ENCODE data around the gene ALK.
"Not testable (repeated sequence)": the region's sequence is repeated elsewhere in the genome, so short reads cannot be mapped to it uniquely, and the experiment has no call there.

The ALK gene

GRCh38 chr2:29263886-29264285 lies 657.5 kb downstream of the ALK start:
- DNase-seq: no peak

- DNase-seq: no peak
Measured at GRCh38 chr2:29262681-29263260, 658.6 kb downstream of the ALK start.

- no peak for DNase-seq
Measured at GRCh38 chr2:29261003-29261402, 660.4 kb downstream of the ALK start.

DNA sequence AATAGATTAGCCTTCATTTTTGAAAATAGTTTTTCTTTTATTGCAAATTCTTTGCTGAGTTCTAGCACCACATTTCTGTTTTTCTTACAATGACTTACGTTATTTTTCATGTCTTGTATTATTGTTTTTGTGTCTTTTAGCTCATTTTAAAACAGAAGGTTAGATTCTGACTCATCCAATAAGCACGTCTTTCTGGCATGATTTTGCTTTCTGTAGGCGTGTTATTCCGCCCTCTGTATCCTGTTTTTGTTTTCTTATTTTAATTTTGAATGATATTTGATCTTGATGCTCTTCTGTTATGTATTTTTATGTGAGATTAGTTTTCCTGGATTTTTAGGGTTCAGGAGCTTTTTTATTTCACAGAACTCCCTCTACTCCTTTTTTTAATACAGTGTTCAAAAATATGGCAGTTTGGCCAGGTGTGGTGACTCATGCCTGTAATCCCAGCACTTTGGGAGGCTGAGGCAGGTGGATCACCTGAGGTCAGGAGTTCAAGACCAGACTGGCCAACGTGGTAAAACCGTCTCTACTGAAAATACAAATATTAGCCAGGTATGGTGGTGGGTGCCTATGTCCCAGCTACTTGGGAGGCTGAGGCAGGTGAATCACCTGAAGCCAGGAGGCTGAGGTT lies 661.1 kb downstream of the ALK start:
- DNase-seq: peak; percentile 59

GRCh38 chr2:29259221-29259620 lies 662.2 kb downstream of the ALK start:
- peak; percentile 67 for DNase-seq

DNA sequence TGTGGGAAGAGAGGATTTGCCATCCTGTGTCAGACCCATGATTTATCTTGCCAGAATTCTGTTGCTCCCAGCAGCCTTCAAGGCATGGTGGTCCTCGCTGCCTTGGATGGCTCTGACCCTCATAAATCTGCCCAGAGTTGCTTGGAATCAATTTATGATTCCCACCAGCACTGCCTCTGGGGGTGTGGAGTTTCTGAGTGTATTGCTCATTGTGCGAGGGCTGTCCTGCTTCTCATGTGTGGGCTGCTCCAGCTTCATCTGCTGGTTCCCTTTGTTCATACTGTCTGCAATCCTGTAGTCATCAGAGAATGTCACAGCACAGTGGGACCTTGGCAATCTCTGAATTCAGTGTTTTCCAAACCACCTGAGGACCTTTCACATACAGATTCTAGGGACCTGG lies 666.4 kb downstream of the ALK start:
- no peak for DNase-seq

DNA sequence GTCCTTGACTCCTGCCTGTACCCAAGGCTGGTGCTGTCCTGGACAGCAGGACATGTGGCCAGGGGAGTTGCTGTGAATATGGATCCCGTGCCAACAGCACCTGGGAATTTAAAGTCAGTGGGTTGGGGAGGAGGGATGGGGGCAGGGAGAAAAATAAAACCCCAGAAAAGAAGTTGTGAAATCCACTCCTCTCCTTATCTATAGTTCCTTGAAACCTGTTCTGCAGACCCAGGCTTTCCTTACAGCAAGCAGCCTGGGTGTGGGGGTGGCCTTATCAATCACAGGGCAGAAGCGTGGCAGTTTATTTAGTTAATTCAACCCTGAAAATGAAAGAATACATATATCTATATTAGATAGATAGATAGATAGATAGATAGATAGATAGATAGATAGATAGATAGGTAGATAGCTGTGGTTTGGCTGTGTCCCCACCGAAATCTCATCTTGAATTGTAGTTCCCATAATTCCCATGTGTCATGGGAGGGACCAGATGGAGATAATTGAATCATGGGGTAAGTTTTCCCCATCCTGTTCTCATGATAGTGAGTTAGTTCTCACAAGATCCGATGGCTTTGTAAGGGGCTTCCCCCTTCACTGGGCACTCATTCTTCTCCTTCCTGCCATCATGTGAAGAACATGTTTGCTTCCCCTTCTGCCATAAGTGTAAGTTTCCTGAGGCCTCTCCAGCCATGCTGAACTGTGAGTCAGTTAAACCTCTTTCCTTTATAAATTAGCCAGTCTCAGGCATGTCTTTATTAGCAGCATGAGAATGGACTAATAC lies 667.7 kb downstream of the ALK start:
- not testable (repeated sequence) for DNase-seq

GRCh38 chr2:29253026-29253425 lies 668.4 kb downstream of the ALK start:
- DNase-seq: no peak

GRCh38 chr2:29251406-29251805 lies 670.0 kb downstream of the ALK start:
- DNase-seq: no peak

- no peak for DNase-seq
Measured at GRCh38 chr2:29250977-29251376, 670.4 kb downstream of the ALK start.

DNA sequence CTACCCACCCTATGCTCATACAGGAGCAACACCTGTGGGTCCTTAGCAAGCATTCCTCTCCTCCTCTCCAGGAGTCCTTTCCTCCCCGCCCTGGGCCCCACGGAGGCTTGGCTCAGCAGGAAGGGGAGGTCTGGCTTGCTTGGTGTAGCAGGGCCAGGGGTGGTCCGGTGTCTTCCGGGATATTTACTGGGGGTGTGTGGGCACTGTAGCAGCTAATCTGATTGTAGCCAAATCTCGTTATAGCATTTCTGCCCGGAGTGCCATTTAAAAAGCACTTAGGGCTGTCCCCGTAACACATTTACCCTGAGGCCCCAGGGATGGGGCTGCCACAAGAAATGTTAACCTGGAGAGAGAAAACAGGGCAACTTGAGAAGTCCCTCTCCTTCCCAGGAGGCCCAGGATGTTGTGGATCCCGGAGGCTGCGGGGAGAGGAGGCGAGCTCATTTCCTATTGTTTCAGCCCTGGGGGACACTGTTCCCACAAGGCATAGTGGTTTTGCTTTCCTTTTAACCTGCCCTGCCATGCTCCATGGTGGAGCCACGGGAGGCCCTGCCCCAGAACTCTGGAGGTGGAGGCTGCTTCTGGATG lies 671.6 kb downstream of the ALK start:
- DNase-seq: no peak

DNA sequence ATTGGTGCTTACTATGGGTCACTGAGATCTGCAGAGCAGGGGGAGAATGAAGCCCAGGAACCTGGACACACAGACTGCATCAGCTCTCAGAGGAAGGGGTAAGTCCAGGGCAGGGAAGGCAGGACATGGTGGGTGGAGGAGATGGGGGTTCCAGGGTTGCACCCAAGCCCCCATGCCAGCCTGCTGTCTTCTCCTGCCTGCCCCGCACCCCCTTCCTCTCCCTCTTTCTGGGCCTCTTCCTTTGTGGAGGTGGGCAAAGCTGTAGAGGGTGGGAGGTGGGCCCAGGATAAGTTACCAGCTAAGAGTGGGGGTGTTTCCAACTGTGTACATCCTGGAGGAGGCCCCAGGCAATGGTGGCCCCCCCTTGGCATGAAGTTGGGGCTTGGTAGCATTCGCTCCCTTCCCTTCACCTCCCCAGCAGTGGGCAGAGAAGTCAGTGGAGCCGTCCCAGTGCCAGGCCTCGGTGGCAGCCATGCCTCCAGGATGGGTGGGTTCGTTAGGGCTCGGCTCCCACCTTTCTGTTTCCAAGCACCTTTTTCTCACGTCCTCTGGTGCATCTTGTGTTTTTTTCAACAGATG lies 674.0 kb downstream of the ALK start:
- DNase-seq: no peak

DNA sequence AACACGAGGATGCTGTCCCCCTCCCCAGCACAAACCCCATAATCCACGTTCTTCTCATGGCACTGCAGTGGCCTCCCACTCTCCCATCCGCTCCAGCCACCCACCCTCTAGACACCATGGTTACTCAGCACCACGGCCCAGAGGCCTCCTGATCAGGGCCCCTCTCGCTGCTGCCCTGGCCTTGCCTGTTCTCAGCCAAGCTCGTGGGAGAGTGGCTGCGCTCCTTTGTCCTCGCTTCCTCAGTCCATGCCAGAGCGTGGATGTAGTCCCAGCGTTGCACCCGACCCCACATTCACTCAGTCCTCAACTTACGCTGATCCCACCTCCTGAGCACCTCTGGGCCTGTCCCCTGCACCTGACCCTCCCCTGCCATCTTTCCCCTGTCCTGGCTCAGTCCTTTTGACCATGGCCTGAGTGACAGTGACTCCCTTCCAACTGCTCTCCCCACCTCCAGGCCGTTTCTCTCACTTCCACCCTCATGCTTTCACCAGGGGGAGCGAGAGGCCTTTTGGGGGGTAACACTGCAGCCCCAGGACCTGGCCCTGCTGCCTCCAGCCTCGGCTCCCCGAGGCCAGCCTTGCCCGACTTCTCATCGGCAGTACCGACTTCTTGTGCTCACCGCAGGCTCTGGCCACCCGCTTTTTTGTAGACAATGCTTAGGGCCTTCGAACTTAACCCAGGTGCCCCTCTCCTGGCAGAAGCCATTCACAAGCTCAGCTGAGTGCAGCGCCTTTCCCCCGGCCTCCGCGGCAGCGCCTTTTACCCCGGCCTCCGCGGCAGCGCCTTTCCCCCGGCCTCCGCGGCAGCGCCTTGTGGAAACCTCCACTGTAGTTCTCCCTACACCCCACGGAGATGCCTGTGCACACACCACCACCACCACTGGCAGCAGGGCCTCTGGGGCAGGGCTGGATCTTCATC lies 674.7 kb downstream of the ALK start:
- DNase-seq: no peak

- no peak for DNase-seq
Measured at GRCh38 chr2:29245742-29246382, 675.5 kb downstream of the ALK start.

GRCh38 chr2:29245035-29245741 lies 676.2 kb downstream of the ALK start:
- DNase-seq: not testable (repeated sequence)

- no peak for DNase-seq
Measured at GRCh38 chr2:29242621-29243375, 678.6 kb downstream of the ALK start.

DNA sequence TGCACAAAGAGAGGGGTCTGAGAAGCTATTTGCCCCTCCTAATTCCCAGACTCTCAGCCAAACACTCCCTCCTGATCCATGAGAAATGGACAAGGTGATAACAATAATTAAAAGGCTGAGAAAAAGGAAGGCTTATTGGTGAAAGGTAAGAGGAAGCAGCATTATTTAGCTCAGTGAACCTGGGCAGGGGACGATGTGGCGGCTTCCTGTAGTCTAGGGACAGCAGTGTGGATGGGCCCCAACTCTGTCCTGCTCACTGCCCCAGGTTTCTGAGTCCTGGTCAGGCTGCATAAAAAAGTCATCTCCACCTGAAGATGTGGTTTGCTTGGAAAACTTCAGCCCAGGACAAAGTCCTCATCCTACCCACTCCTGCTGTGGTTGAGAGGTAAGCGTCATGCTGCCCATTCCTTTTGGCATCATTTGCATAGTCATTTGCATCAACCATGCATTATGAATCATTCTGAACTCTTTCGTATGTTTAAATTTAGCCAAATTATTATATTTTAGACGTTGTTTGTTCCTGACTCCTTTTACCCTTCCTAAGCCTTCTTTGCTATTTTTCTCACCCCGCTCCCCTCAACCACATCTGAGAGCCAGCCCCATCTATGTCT lies 679.3 kb downstream of the ALK start:
- DNase-seq: no peak

DNA sequence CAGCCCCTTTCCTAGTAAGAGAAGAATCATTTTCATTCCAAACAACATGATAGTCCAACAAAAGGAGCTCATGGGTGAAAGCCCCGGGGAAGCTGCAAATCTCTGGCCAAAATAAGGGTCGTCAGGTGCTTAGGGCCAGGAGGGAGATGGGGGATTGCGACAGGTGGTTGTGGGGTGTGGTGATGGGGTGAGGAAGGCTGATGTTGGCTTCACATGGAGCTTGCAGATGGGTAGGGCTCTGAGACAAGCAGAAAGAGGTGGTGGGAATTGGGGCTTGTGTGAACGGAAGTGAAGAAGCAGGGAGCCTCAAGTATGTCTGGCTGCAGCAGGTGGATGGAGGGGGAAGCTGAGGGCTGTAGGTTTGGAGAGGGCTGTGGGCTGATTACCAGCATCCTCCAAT lies 680.0 kb downstream of the ALK start:
- no peak for DNase-seq

DNA sequence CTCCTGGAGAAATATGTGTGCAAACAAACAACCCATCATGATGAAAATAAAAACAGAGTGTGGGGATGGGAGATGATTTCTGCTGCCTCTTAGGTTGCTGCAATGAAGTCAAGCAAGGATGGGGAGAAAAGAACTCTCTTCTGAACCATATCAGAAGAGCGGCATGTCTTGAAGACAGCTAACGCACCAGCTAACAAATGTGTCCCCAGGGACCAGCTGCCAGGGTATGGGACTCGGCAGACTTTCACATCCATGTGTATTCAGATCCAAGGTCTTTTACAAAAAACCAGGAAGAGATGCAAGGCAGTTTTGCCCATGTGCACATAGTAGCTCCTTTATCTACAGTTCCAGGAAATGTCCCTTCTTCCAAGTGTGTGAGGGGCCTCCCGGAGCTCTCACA lies 680.8 kb downstream of the ALK start:
- DNase-seq: no peak
